Spleen (tissue), 11 donors: Measurements from ENCODE around the gene TAF11L7. TPM values are rescaled to one million over a fixed set of nuclear protein-coding genes. Genes with fewer than 3 reads are reported as not detected.
"Not testable (repeated sequence)": the region's sequence is repeated elsewhere in the genome, so short reads cannot be mapped to it uniquely, and the experiment has no call there.

Experiments used
- DNase-seq: peaks from one replicate; pipeline ENCODE4 v3.0.0-alpha.2; 2020
- H3K27ac ChIP-seq, 8 donors: fragments of 200-600 bp; sonication (generic) in 7 of 8; 1 replicate in 4 of 8; 2 replicates in 4 of 8; pipeline versions ENCODE4 v1.5.0 to v1.8.0; 2016 to 2021; ENCODE audit warnings: inconsistent platforms in 4 of 8, mild to moderate bottlenecking in 4 of 8, moderate library complexity in 1 of 8
- H3K27me3 ChIP-seq, 7 donors: fragments of 200-600 bp; sonication (generic) in 6 of 7; replicated peaks in 1 of 7; 1 replicate in 4 of 7; 2 replicates in 3 of 7; pipeline versions ENCODE4 v1.5.0 to v1.8.0; 2016 to 2021; ENCODE audit warnings: inconsistent platforms in 3 of 7, mild to moderate bottlenecking in 1 of 7
- H3K36me3 ChIP-seq, 6 donors: fragments of 200-600 bp; sonication (generic) in 5 of 6; 1 replicate in 4 of 6; 2 replicates in 2 of 6; pipeline versions ENCODE4 v1.5.0 to v1.8.0; 2016 to 2021; ENCODE audit warnings: inconsistent platforms in 2 of 6
- H3K4me1 ChIP-seq, 6 donors: fragments of 200-600 bp; sonication (generic) in 5 of 6; 1 replicate in 3 of 6; 2 replicates in 3 of 6; pipeline versions ENCODE4 v1.5.0 to v1.8.0; 2016 to 2021; ENCODE audit warnings: inconsistent platforms in 3 of 6
- H3K4me3 ChIP-seq, 8 donors: fragments of 200-600 bp; sonication (generic) in 7 of 8; 1 replicate in 4 of 8; 2 replicates in 4 of 8; pipeline versions ENCODE4 v1.5.0 to v1.8.0; 2016 to 2021; ENCODE audit warnings: inconsistent platforms in 4 of 8, mild to moderate bottlenecking in 4 of 8, moderate library complexity in 2 of 8
- H3K9me3 ChIP-seq, 8 donors: fragments of 200-600 bp; sonication (generic) in 7 of 8; 1 replicate in 4 of 8; 2 replicates in 4 of 8; pipeline versions ENCODE4 v1.5.0 to v1.8.0; 2016 to 2021; ENCODE audit warnings: inconsistent platforms in 4 of 8
- WGBS, 5 donors: extraction: QIAGEN DNeasy Blood & Tissue Kit in 3 of 5; methylation state at CpG; one replicate each; pipeline versions ENCODE4 v1.1.5 to v1.1.7; 2013 to 2018; 5-methylcytosine and 5-hydroxymethylcytosine counted together
- intact Hi-C: fragments of 100-400 bp; cut with DNase I; formaldehyde crosslinking; loops from one replicate; pipeline ENCODE4 v1.15.0; 2023; ENCODE audit warnings: low total_unique reads
- polyA plus RNA-seq, 3 donors: library from polyadenylated mRNA; stranded (reverse); fragments of 200-250 nt; gene quantifications; one replicate each; pipeline ENCODE4 v1.2.1, GENCODE V29; 2013
- small RNA-seq, 4 donors: library from RNA; depleted of rRNA; stranded (forward); fragments of <200 nt; gene quantifications; one replicate each; pipeline ENCODE3, GENCODE V24; 2016
- total RNA-seq, 7 donors: library from RNA; depleted of rRNA in 3 of 7; stranded (reverse); fragments of >200 nt in 3 of 7; fragmentation: NEBNext Ultra II Directional in 4 of 7; extraction: Animal tissue kit (Norgen Biotek cat#: 25700) in 4 of 7; gene quantifications; one replicate each; pipeline versions ENCODE4 v1.1.0 to v1.2.1, GENCODE V29; 2016 to 2021
- donor health status: healthy with polysubstance abuse.
- donor health status: DM: no; HTN: no; CAD: no; lungs with moderate emphysema.
- donor health status: DM: no; HTN: no; CAD: no.
- donor health status: Bipolar disorder and iron deficiency.
- donor health status: healthy.
- donor health status: DM: no; HTN: no; CAD: no.
- donor health status: DM: yes; HTN: yes; CAD: no.

Gene TAF11L7
- total and polyA plus RNA-seq, 10 donors: not detected

DNA sequence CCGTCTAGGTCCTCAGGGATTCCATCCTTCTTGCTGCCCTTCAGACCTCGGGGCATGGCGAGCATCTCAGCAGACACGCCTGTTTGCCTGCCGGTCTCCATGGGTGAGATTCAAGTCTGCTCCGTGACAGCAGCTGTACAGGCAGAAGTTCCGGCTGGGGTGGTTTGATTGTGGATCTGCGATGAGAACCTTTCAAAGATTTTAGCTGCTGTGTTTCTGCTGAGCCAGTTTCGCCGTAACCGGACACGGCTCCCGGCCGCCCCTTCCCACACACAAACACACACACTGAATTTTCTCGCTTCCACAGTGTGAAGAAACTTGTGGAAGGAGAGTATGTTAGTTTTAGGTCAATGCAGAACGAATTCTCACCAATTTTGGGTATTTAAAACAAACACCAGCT lies 5.3 kb upstream of the TAF11L7 start, which contains the start of gene TAF11L8:
TAF11L8 (minus strand) TSS at position 101 of the 400 bp plus-strand sequence.
- no CpG with 5 or more reads among the region's 16 CpGs for WGBS, 5 donors
- DNase-seq, H3K4me1 ChIP-seq, H3K9me3 ChIP-seq, H3K27ac ChIP-seq, H3K4me3 ChIP-seq, H3K27me3 ChIP-seq, intact Hi-C loops, H3K36me3 ChIP-seq: not testable (repeated sequence)

Small RNA genes lying within 50 kb of the gene (small RNA-seq; reads per million reads assigned to genes)
- gene AC233724.3 (0 reads per million in 4 donors), gene AC233724.6 (0 reads per million in 4 donors), gene AC233724.7 (0 reads per million in 4 donors)

Other genes with a start within 250 kb of the TAF11L7 start
- gene TAF11L2, start 87.5 kb downstream of the TAF11L7 start, total RNA-seq: not detected
- not detected for gene TAF11L2, start 87.5 kb downstream of the TAF11L7 start, polyA plus RNA-seq
- gene TAF11L3, start 67.4 kb downstream of the TAF11L7 start, total RNA-seq: not detected
- not detected for gene TAF11L3, start 67.4 kb downstream of the TAF11L7 start, polyA plus RNA-seq
- gene TAF11L4, start 64.0 kb downstream of the TAF11L7 start, total RNA-seq: not detected
- not detected for gene TAF11L4, start 64.0 kb downstream of the TAF11L7 start, polyA plus RNA-seq
- not detected for gene TAF11L5, start 60.5 kb downstream of the TAF11L7 start, total RNA-seq
- not detected for gene TAF11L5, start 60.5 kb downstream of the TAF11L7 start, polyA plus RNA-seq
- not detected for gene TAF11L6, start 57.1 kb downstream of the TAF11L7 start, total RNA-seq
- not detected for gene TAF11L6, start 57.1 kb downstream of the TAF11L7 start, polyA plus RNA-seq
- not detected for gene TAF11L8, start 5.2 kb upstream of the TAF11L7 start, total RNA-seq
- gene TAF11L8, start 5.2 kb upstream of the TAF11L7 start, polyA plus RNA-seq: not detected
- not detected for gene TAF11L9, start 8.6 kb upstream of the TAF11L7 start, total RNA-seq
- gene TAF11L9, start 8.6 kb upstream of the TAF11L7 start, polyA plus RNA-seq: not detected
- gene TAF11L10, start 12.1 kb upstream of the TAF11L7 start, total RNA-seq: not detected
- gene TAF11L10, start 12.1 kb upstream of the TAF11L7 start, polyA plus RNA-seq: not detected
- gene TAF11L11, start 18.4 kb upstream of the TAF11L7 start, total RNA-seq: not detected
- gene TAF11L11, start 18.4 kb upstream of the TAF11L7 start, polyA plus RNA-seq: not detected
- not detected for gene TAF11L12, start 24.6 kb upstream of the TAF11L7 start, total RNA-seq
- gene TAF11L12, start 24.6 kb upstream of the TAF11L7 start, polyA plus RNA-seq: not detected
- not detected for gene TAF11L13, start 46.3 kb upstream of the TAF11L7 start, total RNA-seq
- not detected for gene TAF11L13, start 46.3 kb upstream of the TAF11L7 start, polyA plus RNA-seq
- not detected for gene TAF11L14, start 48.7 kb upstream of the TAF11L7 start, total RNA-seq
- not detected for gene TAF11L14, start 48.7 kb upstream of the TAF11L7 start, polyA plus RNA-seq